Right cardiac atrium (tissue), 5 donors: ENCODE results near the gene PDGFD. TPM values are rescaled to one million over a fixed set of nuclear protein-coding genes. Genes with fewer than 3 reads are reported as not detected.

Experiments used
- ATAC-seq, 2 donors: fragments of 200-7000 bp; cut with Tn5 transposase; one replicate each; pipeline versions ENCODE4 v1.8.0 to v1.9.1; 2020; ENCODE audit warnings: moderate library complexity in 2 of 2, mild to moderate bottlenecking in 1 of 2
- DNase-seq, 3 donors: peaks; one replicate each; pipeline ENCODE4 v3.0.0-alpha.2; 2020
- H3K27ac ChIP-seq: one replicate; pipeline ENCODE4 v1.5.1; 2013; ENCODE audit warnings: mild to moderate bottlenecking, low read length, control low read depth, moderate library complexity
- H3K27me3 ChIP-seq: one replicate; pipeline ENCODE4 v1.6.1; 2013; ENCODE audit not compliant: control insufficient read depth, insufficient read depth
- H3K4me1 ChIP-seq: one replicate; pipeline ENCODE4 v1.6.1; 2013; ENCODE audit warnings: low read length; ENCODE audit not compliant: control insufficient read depth, insufficient read depth
- H3K4me3 ChIP-seq: one replicate; pipeline ENCODE4 v1.5.1; 2013; ENCODE audit warnings: low read length, control low read depth
- H3K9me3 ChIP-seq: one replicate; pipeline ENCODE4 v1.6.1; 2013; ENCODE audit warnings: low read length; ENCODE audit not compliant: control insufficient read depth
- WGBS: extraction: QIAGEN DNeasy Blood & Tissue Kit; methylation state at CpG from one replicate; pipeline ENCODE4 v1.1.7; 2013; 5-methylcytosine and 5-hydroxymethylcytosine counted together
- intact Hi-C, 4 donors: fragments of 100-400 bp; cut with DNase I; formaldehyde crosslinking; loops; one replicate each; pipeline versions ENCODE4 v1.11.0 to v1.14.0; 2022 to 2023
- polyA plus RNA-seq: library from polyadenylated mRNA; stranded (reverse); fragments of 200-250 nt; gene quantifications from one replicate; pipeline ENCODE4 v1.2.3, GENCODE V29; 2013
- total RNA-seq, 4 donors: library from RNA; stranded (reverse); fragmentation: NEBNext Ultra II Directional; extraction: Animal tissue kit (Norgen Biotek cat#: 25700); gene quantifications; one replicate each; pipeline ENCODE4 v1.2.1, GENCODE V29; 2021
- donor health status: healthy with polysubstance abuse.
- donor health status: DM: no; HTN: yes; CAD: no.
- donor health status: DM: no; HTN: no; CAD: no.
- donor health status: DM: no; HTN: yes; CAD: no; lungs with severe emphysema.
- donor health status: DM: yes; HTN: yes; CAD: no.

The PDGFD gene
- total and polyA plus RNA-seq, 5 donors: 10.5 to 20.1 (median 15.8) TPM

- H3K9me3 ChIP-seq: no peaks in the 10 kb centered on the region
- intact Hi-C loops: loop anchor here in 1 of 4 donors (5.0 kb wide), 1 partner anchor 464 kb away; no protein-coding TSS in a partner anchor
- H3K4me1 ChIP-seq: no peaks in the 10 kb centered on the region
- 77% methylated on average over 3 of the region's 3 CpGs for WGBS
- H3K27ac ChIP-seq: no peak overlapping the region
- ATAC-seq (no peak), DNase-seq (no peak)
- no peak overlapping the region for H3K4me3 ChIP-seq
- H3K27me3 ChIP-seq: no peaks in the 10 kb centered on the region
Observed at GRCh38 chr11:104146421-104146820, 17.5 kb downstream of the PDGFD start.

DNA sequence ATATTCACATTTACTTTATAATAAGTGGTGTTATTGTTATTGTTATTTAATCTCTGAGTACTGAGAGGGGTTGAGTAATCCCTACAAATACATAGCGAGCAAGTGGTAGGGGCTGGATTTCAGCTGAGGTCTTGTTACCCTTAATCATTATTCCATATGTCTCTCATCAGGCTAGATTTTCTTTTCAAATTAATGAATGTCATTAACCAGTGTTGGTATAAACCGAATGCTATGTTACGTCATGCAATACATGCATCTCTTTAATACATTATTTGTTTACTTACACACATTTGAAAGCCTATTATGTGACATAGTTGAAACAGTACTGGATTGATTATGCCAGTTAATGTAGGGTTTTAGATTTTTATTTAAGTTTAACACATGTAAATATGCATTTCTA is 18.9 kb downstream of the PDGFD start:
- H3K27ac ChIP-seq: no peak overlapping the region
- 95% methylated on average over 3 of the region's 3 CpGs for WGBS
- intact Hi-C loops: loop anchor here in 1 of 4 donors (5.0 kb wide), 1 partner anchor 463 kb away; no protein-coding TSS in a partner anchor
- no peak for ATAC-seq
- H3K9me3 ChIP-seq: no peaks in the 10 kb centered on the region
- DNase-seq: no peak
- H3K27me3 ChIP-seq: no peaks in the 10 kb centered on the region
- H3K4me1 ChIP-seq: no peaks in the 10 kb centered on the region
- no peak overlapping the region for H3K4me3 ChIP-seq

GRCh38 chr11:104142698-104143097 is 21.2 kb downstream of the PDGFD start:
- intact Hi-C loops: no loop called here
- WGBS: 91% methylated on average over 6 of the region's 6 CpGs

DNA sequence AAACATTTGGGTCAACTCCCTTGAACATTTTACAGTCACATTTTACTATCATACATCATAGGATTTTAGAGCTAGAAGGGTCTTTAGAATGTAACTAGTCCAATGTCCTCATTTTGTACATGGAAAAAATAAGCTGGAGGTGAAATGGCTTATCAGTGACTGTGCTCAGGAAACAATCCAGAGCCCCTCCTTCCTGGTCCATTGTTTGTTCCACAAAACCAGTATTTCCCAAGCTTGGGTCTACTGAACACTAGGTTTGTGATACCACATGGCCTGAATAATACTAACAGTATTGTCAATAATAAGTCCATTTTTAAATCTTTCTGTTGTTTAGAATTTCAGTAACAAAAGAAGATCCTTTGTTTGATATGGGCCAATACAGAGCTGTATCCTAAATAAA is 27.1 kb downstream of the PDGFD start:
- no peak for DNase-seq
- Histone ChIP-seq H3K27ac (no peak overlapping the region), H3K27me3 (no peaks in the 10 kb centered on the region), H3K9me3 (no peaks in the 10 kb centered on the region), H3K4me1 (peaks cover 2% of the 10 kb centered on the region), H3K4me3 (no peak overlapping the region)
- intact Hi-C loops: no loop called here
- ATAC-seq: peak in 1 of 2 donors; percentile 40

More at GRCh38 chr11:104142698-104143097, 21.2 kb downstream of the PDGFD start:
- no peak for ATAC-seq
- DNase-seq: no peak
- Histone ChIP-seq H3K27me3 (no peaks in the 10 kb centered on the region), H3K4me1 (no peaks in the 10 kb centered on the region), H3K4me3 (no peak overlapping the region), H3K9me3 (no peaks in the 10 kb centered on the region), H3K27ac (no peak overlapping the region)

DNA sequence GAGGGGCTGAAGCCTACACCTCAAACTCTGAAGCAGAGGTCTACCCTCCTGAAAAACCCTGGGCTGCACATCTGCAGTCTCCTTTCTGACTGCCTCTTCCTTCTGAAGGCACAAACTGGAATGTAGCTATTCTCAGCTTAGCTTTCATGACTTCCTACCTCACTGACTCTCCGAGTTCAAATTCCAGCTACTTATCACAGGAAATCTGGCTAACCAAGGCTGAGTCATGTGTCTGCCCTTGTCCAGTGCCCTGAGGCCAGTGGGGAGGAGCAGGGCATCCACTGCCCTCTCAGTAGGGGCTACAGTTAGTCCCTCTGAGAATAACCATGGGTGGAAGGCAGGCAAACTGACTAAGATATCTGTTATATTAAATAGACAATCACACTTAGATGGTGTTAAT is 29.2 kb downstream of the PDGFD start:
- WGBS: 15% methylated on average over 1 of the region's 1 CpG
- no peak overlapping the region for H3K27ac ChIP-seq
- no peaks in the 10 kb centered on the region for H3K27me3 ChIP-seq
- H3K4me1 ChIP-seq: peaks cover 2% of the 10 kb centered on the region
- peak in 1 of 2 donors; percentile 20 for ATAC-seq
- intact Hi-C loops: no loop called here
- no peak for DNase-seq
- H3K9me3 ChIP-seq: no peaks in the 10 kb centered on the region
- no peak overlapping the region for H3K4me3 ChIP-seq

GRCh38 chr11:104130161-104130560 is 33.8 kb downstream of the PDGFD start:
- no peaks in the 10 kb centered on the region for H3K27me3 ChIP-seq
- no peak overlapping the region for H3K4me3 ChIP-seq
- WGBS: 90% methylated on average over 1 of the region's 1 CpG
- peaks cover 2% of the 10 kb centered on the region for H3K4me1 ChIP-seq
- no peaks in the 10 kb centered on the region for H3K9me3 ChIP-seq
- ATAC-seq (no peak), DNase-seq (no peak)
- no peak overlapping the region for H3K27ac ChIP-seq
- intact Hi-C loops: no loop called here

DNA sequence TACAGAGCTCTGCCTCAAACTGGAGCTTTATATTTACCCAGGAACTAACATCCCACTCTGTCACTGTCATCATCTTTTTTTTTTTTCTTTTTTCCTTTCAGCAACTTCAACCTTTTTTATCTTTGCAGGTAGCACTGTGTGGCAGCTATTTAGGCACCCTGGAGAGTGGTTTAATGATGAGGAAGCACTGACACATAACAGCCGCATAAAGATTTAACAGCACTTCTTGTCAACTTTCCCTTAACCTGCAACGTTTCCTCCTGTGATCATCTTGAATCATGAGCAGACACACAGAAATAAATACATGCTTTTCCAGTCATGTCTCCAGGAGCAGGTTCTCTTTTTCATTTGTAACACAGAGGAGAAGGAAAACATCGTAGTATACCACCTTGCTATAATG is 34.8 kb downstream of the PDGFD start:
- intact Hi-C loops: no loop called here
- Histone ChIP-seq H3K27ac (no peak overlapping the region), H3K4me3 (no peak overlapping the region), H3K9me3 (no peaks in the 10 kb centered on the region), H3K27me3 (no peaks in the 10 kb centered on the region), H3K4me1 (no peaks in the 10 kb centered on the region)
- 77% methylated on average over 3 of the region's 3 CpGs for WGBS
- no peak for DNase-seq
- no peak for ATAC-seq

DNA sequence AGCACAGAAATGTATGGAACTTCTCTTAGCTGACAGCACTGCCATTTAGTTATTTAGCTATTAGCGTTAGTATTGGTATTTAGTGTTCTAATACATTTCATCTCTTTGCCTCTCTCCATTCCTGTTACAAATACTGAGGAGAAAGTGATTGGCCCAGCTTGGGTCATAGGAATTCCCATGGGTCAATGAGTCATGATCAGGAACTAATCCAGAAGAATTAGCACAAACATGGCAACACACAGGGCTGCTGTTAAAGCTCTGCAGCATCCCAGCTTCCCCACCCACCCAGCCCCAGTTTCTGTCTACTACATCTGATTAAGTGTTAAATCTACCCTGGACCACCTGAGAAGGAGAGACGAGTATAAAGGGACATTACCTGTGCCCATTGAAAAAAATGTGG is 36.1 kb downstream of the PDGFD start:
- H3K4me1 ChIP-seq: no peaks in the 10 kb centered on the region
- no peak overlapping the region for H3K4me3 ChIP-seq
- no peaks in the 10 kb centered on the region for H3K9me3 ChIP-seq
- peak in 1 of 2 donors; percentile 47 for ATAC-seq
- WGBS: 85% methylated on average over 2 of the region's 2 CpGs
- DNase-seq: no peak
- H3K27ac ChIP-seq: no peak overlapping the region
- intact Hi-C loops: no loop called here
- no peaks in the 10 kb centered on the region for H3K27me3 ChIP-seq

- no peaks in the 10 kb centered on the region for H3K27me3 ChIP-seq
- no peaks in the 10 kb centered on the region for H3K9me3 ChIP-seq
- 87% methylated on average over 1 of the region's 1 CpG for WGBS
- intact Hi-C loops: no loop called here
- no peaks in the 10 kb centered on the region for H3K4me1 ChIP-seq
- no peak for DNase-seq
- H3K4me3 ChIP-seq: no peak overlapping the region
- ATAC-seq: no peak
- H3K27ac ChIP-seq: no peak overlapping the region
Observed at GRCh38 chr11:104126464-104126863, 37.5 kb downstream of the PDGFD start.

DNA sequence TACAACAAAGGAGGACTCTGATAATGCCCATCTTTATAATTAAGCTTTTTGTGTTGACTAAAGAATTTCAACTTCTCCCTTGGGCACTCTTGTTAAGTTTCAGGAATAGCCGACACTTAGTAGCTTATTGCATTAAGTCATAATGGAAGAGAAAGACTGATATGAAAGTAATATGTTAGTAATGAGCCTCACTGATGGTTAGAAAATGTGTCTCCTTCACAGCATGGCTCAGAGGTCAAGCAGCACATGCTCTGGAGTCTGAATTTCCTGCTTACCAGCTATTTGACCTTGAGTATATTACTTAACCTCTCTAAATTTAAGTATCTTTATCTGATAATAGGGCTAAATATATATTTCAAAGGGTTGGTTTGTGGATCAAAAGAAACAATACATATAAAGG is 39.0 kb downstream of the PDGFD start:
- Histone ChIP-seq H3K27ac (no peak overlapping the region), H3K4me1 (no peaks in the 10 kb centered on the region), H3K27me3 (no peaks in the 10 kb centered on the region), H3K4me3 (no peak overlapping the region), H3K9me3 (no peaks in the 10 kb centered on the region)
- no peak for ATAC-seq
- DNase-seq: no peak
- WGBS: 35% methylated on average over 1 of the region's 1 CpG
- intact Hi-C loops: no loop called here

DNA sequence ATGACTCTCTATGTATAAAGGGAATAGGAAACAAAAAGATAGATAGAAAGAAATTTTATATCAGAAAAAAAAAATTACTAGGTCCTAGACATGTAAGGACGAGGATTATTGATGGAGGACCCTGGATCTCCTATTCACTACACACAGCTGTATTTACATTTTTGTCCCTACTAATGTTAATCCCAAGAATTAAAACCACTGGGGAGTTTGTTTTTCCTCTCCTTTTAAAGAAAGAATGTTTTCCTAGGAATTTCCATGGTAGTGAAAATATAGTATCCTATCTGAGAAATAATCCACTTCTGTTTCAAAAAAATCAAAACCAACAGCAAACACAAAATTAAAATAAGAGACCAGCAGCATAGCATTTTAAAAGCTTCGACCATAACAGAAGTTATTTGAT is 41.1 kb downstream of the PDGFD start:
- intact Hi-C loops: no loop called here
- Histone ChIP-seq H3K4me3 (no peak overlapping the region), H3K27me3 (no peaks in the 10 kb centered on the region), H3K27ac (no peak overlapping the region), H3K4me1 (no peaks in the 10 kb centered on the region), H3K9me3 (no peaks in the 10 kb centered on the region)
- ATAC-seq: no peak
- WGBS: 71% methylated on average over 2 of the region's 2 CpGs
- DNase-seq: no peak

DNA sequence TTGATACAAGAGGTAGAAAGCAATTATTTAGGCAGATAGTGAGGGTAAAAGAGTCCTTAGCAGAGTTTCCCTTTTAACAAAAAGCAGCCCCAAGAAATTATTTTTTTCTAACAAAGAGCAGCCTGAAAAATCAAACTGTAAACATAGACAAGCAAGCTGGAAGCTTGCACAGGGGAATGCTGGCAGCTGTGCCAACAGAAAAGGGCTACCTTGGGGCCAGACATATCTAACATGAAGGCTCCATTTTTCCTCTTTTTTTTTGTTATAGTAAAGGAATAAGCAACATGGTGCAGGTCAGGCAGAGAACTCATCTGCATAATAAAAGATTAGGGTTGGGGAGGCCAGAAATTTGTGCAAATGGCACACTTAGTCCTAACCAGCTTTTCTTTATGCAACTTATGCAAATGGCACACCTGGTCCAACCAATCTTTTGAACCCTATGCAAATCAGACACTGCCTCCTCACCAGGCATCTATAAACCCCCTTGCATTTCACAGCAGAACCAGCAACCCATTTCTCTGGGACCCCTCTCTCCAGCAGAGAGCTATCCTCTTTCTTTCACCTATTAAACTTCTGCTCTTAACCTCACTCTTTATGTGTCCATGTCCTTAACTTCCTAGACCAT is 41.8 kb downstream of the PDGFD start:
- Histone ChIP-seq H3K27ac (no peak overlapping the region), H3K9me3 (no peaks in the 10 kb centered on the region), H3K4me1 (no peaks in the 10 kb centered on the region), H3K27me3 (no peaks in the 10 kb centered on the region), H3K4me3 (no peak overlapping the region)
- DNase-seq (no peak), ATAC-seq (no peak)
- intact Hi-C loops: no loop called here
